ENCODE data around the gene FAAP20. TPM values are rescaled to one million over a fixed set of nuclear protein-coding genes. Genes with fewer than 3 reads are reported as not detected.

The FAAP20 gene
- total RNA-seq, 1 experiment from 2014 or later = 119 TPM

GRCh38 chr1:2146836-2147517 lies 47.6 kb downstream of the FAAP20 start:
- Histone ChIP-seq H3K4me1 (ENCODE audit: insufficient read depth, low read length) (no peaks in the 10 kb centered on the region), H2AK5ac (ENCODE audit: insufficient read length, low read length) (no peak overlapping the region), H3K4ac (ENCODE audit: low read depth, low read length) (no peak overlapping the region), H4K8ac (replicated peaks; ENCODE audit: insufficient read length, low read depth, low read length) (no peak overlapping the region), H2BK15ac (ENCODE audit: low read depth, low read length) (no peak overlapping the region), H2BK5ac (ENCODE audit: insufficient read length, low read length) (no peak overlapping the region), H3K9me3 (ENCODE audit: control insufficient read depth, low read depth, low read length) (no peaks in the 10 kb centered on the region), H3K23ac (ENCODE audit: insufficient read length, low read depth, low read length) (no peak overlapping the region), H2BK12ac (ENCODE audit: insufficient read length, low read depth, low read length) (no peak overlapping the region), H2BK20ac (ENCODE audit: low read depth, low read length, poor library complexity, severe bottlenecking) (no peak overlapping the region), H3K27me3 (ENCODE audit: insufficient read depth, low read length) (no peaks in the 10 kb centered on the region), H4K5ac (ENCODE audit: insufficient read length, low read depth, low read length) (no peak overlapping the region), H4K91ac (ENCODE audit: insufficient read length, low read depth, low read length) (no peak overlapping the region), H3K56ac (ENCODE audit: insufficient read length, low read depth, low read length) (no peak overlapping the region), H4K20me1 (ENCODE audit: control insufficient read depth, insufficient read depth, insufficient read length) (no peaks in the 10 kb centered on the region), H3T11ph (ENCODE audit: low read length) (no peak overlapping the region), H2BK120ac (ENCODE audit: low read depth, low read length, poor library complexity, severe bottlenecking) (no peak overlapping the region), H3K23me2 (ENCODE audit: insufficient read length, low read depth, low read length, poor library complexity, severe bottlenecking) (no peaks in the 10 kb centered on the region), H3K27ac (ENCODE audit: insufficient read length, low read depth, low read length) (no peak overlapping the region), H3K4me2 (ENCODE audit: insufficient read depth, insufficient read length, low read length) (no peak overlapping the region), H3K79me2 (ENCODE audit: insufficient read depth, low read length) (no peaks in the 10 kb centered on the region), H3K79me1 (ENCODE audit: insufficient read depth, low read depth, low read length, poor library complexity, severe bottlenecking) (no peaks in the 10 kb centered on the region), H3K14ac (ENCODE audit: insufficient read depth, low read length) (no peak overlapping the region), H3K9ac (ENCODE audit: extremely low read depth, insufficient read length, low read length) (no peak overlapping the region), H3K18ac (ENCODE audit: insufficient read length, low read depth, low read length) (no peak overlapping the region), H2AFZ (ENCODE audit: low read length) (no peak overlapping the region)
- Mint-ChIP-seq H3K4me1 (no peaks in the 10 kb centered on the region; a peak in 1 of 4 replicates), H3K4me3 (no peak overlapping the region), H3K36me3 (ENCODE audit: insufficient read depth in 1 of 3, low read depth in 3 of 3) (peaks cover 0 to 27% (median 2%) of the 10 kb centered on the region in 3 experiments; a peak in 3 of 7 replicates), H3K27ac (no peak overlapping the region), H3K9me3 (no peaks in the 10 kb centered on the region), H3K27me3 (ENCODE audit: low read depth) (no peaks in the 10 kb centered on the region; the same call in 1 of the 2 replicates)
- 100% methylated on average over 3 of the region's 11 CpGs for WGBS (ENCODE audit: extremely low coverage, insufficient read length, low lambda C conversion rate)
- no peak for DNase-seq
- TF ChIP-seq CTCF (conservative IDR thresholded peaks at IDR 0.05) = no peak

All from H9 (cell line).